GM18508 (cell line): Measurements from ENCODE around the gene RNU2-63P.
"Not testable (repeated sequence)": the region's sequence is repeated elsewhere in the genome, so short reads cannot be mapped to it uniquely, and the experiment has no call there.

Source experiments
- ATAC-seq: cut with Tn5 transposase; IDR thresholded peaks from one replicate; pipeline ENCODE4 v1.9.1; 2021; ENCODE audit warnings: moderate number of reproducible peaks; ENCODE audit not compliant: insufficient read depth, unreplicated experiment

RNU2-63P gene

DNA sequence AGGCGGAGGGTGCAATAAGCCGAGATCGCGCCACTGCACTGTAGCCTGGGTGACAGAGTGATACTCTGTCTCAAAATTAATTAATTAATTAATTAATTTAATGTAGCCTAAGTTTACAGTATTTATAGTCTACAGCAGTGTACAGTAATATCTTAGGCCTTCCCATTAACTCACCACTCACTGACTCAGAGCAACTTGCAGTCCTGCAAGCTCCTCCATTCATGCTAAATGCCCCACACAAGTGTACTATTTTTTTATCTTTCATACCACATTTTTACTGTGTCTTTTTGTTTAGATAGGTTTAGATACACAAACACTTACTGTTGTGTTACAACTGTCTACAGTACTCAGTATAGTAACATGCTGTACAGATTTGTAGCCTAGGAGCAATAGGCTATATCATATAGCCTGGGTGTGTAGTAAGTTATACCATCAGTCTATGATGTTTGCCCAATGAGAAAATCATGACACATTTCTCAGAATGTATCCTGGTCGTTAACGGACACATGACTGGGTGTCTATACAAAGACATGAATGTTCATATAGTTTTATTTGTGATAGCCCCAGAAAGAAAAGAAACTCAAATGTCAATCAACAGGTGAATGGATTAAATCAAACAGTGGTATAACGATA lies 15.8 kb upstream of the RNU2-63P start:
- no peak for ATAC-seq

DNA sequence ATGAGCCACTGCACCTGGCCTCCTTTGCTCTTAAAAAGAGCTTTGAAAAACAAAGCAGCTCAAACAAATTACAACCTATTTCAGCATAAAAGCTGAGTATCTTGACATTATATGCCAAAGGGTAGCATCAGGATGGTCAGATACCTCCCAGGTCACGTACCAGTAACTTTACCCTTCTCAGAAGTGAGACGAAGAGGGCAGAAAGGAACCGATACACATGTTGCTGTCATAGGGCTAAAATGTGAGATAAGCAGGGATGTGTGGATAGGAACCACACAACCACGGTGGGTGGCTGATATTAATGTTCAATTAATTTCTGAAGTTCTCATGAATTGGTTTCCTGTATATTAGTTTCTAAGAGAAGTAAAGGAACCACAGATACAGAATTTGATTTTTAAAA lies 12.6 kb upstream of the RNU2-63P start:
- no peak for ATAC-seq

DNA sequence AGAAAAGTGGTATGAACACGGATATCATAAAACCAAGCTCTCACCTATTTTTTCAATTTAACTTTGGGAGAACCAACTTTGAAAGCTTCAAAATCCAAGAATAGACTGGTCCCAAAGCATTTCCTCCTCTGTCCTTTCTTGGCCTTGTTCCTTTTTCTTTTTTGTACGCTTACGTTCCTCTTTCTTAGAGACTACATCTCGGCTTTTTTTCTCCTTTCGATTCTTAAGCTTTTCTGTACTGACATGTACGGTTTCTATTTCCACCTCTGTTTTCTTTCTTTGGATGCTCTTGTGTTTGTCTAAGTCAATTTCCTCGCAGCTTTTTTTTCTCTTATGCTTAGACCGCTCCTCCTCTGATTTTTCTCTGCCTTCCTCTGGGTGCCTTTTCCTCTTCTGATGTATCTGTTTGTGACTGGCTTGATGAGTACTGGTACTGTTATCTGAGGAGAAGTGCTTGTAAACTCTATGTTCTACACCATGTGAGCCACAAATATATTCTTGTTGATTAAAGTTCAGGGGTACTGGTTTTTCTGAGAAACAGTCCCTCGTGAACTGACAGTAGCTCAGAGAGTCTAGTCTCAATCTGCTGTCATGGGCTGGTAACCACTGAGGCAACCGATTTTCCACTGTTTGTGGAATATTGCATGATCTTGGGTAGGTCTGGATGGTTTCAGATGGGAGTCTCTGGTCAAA lies 11.5 kb upstream of the RNU2-63P start:
- ATAC-seq = no peak

DNA sequence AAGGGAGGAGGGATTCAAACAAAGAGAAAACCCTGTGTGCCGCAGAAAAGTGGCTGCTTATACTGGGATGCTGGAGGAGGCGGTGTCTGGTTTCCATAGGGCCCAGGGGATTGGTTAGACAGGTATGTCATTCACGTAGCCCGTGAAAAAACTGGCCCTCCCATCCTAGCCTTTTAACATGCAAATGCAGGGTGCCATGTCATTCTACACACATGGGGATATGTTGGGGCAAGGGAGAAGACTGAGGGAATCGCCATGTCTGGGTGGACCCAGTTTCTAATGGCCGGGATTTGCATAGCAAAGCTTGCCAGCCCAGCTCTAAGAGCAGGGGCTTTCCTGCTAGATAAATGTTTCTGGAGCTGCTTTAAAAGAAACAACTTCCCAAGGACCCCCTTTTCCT lies 8.2 kb upstream of the RNU2-63P start:
- ATAC-seq = no peak

DNA sequence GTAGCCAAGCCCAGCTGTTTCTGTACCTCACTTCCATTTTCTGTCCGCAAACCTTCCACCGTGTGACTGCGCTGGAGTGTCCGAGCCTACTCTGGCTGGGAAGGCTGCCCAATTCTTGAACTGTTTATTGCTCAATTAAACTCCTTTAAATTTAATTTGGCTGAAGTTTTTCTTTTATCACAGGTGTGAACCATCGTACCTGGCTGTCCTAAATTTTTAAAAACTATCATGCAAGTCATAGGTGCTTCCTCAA lies 6.2 kb upstream of the RNU2-63P start:
- no peak for ATAC-seq

DNA sequence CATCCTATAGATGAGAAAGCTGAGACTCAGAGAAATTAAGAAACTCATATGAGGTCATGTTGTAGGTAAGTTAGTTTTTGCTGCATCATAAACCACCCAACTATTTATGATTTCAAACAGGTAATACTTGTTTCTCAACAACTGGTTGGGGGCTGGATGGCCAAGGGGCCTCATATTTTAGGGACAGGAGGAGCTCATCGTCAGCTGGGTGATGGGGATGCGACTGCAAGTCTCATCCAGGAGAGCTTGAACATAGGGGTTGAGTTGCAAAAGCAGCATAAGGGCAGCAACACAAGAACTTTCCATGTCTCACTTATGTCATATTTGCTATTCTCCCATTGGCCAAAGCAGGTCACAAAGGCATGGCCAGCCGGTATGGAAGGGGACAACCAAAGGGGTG lies 3.6 kb upstream of the RNU2-63P start:
- ATAC-seq = no peak

DNA sequence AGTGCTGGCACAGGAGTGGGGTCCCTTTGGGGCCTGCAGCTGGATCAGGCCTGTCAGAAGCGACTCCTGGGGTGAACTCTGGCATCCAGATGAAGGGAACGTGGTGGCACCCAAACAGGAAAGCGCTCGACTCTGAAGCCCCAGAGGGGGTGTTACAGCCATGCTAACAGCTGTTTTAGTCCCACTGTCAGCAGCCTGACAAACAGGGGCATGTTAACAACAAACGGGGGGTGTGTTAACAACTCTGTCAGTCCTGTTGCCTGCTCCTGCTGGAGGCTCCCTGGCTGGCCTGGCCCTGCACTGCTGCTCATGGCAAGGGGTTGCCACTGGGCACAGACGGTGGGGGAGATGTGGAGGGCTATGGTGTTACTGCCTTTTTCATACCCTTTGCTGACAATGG lies 2.6 kb upstream of the RNU2-63P start:
- no peak for ATAC-seq

DNA sequence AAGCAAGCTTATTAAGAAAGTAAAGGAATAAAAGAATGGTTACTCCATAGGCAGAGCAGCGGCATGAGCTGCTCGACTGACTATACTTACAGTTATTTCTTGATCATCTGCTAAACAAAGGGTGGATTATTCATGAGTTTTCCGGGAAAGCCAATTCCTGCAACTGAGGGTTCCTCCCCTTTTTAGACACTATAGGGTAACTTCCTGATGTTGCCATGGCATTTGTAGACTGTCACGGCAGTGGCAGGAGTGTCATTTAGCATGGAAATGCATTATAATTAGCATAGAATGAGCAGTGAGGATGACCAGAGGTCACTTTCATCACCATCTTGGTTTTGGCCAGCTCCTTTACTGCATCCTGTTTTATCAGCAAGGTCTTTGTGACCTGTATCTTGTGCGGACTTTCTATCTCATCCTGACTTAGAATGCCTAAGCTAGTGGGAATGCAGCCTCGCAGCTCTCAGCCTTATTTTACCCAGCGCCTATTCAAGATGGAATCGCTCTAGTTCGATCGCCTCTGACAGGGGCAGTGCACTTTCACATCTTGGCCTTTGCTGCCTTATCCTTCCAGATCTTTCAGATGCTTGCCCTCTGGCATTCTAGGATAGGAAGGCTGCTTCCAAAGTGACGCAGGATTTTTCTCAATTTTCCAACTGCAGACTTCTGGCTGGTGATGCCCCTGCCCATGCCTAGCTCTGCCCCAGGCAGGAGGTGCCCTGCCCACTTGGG lies 1.9 kb upstream of the RNU2-63P start:
- not testable (repeated sequence) for ATAC-seq

DNA sequence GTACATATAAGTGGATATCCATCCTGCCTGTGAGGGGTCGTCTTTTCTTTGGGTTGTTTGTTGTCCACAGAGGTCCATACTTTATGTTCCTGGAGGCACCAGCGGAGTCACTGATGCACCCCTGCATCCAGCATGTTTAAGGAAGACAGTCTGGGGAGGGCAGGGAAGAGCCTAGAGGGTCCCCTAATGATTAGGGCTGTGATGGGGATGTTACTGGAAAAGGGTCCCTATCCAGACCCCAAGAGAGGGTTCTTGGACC lies 1.4 kb upstream of the RNU2-63P start:
- ATAC-seq = not testable (repeated sequence)

DNA sequence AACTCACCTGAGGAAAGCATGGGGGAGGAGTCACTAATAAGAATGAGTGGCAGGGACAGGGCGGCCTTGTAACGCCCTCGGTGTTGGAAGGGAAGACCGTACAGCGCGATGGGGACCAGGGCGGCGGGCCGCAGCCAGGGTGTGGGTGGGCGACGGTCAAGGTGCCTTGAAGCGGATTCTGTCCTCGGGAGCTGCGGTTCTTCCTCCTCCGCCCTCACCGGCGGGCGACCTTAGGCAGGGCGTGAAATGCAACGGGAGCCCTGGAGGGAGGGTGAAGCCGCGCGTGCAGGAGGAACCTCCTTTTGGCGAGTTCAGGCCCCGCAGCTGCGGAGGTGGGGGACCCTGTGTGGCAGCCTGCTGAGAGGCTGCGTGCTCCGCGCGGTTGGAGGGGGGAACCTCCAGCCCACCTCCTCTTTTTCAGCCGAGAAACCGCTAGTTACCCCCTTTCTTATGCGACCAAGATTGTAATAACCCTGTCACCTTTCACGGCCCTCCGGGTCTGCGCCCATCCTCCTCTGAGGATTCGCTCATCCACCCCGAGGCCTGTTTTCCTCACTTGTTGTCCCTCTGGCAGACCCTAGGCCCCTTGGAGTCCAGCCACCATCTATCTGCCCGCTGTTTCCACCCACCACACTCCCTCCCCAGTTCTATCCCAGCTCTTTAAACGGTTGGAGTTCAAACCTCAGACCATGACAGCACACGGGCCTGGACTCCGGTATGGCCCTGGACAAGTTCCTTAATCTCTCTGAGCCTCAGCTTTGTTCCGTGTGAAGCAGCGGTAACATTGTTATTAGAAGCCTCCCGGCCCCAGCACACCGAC lies 823 bp upstream of the RNU2-63P start:
- peak; percentile 43 for ATAC-seq

DNA sequence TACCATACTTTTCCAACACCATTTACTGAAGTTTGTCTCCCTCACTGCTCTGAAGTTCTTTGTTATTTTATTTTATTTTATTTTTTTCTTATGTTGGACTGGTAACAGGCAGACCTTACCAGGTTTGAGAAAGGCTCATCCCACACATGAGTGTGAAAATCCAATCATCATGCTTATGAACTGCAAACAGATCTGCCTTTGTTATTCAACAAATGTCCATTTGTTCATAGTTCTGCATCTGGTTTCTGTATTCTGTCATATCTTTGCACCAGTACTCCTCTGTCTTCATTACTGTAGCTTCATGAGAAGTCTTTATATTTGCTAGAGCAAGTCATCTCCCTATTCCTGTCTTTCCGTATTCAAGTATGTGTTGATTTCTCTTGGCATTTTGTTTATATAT lies 5.3 kb downstream of the RNU2-63P start:
- no peak for ATAC-seq

DNA sequence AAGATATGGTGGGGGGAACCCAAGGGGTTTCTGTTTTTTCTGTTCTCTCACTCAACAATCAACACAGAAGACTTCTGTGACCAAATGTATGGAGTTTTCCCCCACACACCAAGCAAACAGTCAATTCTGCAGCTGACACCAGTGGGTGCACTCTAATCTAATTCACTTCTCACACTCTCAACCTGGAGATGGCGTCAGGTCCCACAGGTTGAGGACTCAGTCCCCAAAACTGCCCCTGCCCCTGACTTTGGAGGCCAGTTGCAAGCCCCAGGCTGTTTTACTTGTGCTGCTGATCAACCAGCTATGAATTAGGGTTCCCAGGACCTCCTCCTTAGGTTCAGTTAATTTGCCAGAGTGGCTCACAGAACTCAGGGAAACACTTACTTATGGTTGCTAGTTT lies 6.2 kb downstream of the RNU2-63P start:
- no peak for ATAC-seq

DNA sequence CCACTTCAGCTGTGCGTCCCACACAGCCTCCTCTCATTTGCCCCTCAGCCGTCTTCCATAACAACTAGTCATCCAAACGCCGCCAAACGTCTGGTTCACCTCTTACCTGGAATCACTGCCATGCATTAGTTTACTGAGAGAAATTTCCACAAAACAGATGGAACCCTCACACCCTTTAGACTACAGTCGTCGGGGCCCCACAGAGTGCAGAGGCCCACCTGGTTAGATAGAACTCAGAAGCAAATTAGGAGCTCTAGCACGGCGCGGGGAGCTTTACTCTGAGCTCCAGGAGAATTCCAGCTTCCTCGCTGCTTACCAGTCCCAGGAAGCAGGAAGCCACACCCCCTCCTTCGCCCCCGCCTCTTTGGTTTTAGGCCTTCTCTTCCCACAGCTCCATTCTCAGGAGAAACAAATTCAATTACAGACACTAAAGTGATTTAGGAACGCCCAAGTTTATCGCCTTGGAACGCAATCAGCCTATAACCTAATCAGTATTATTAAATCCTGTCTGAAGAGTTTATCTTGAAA lies 9.4 kb downstream of the RNU2-63P start:
- no peak for ATAC-seq

DNA sequence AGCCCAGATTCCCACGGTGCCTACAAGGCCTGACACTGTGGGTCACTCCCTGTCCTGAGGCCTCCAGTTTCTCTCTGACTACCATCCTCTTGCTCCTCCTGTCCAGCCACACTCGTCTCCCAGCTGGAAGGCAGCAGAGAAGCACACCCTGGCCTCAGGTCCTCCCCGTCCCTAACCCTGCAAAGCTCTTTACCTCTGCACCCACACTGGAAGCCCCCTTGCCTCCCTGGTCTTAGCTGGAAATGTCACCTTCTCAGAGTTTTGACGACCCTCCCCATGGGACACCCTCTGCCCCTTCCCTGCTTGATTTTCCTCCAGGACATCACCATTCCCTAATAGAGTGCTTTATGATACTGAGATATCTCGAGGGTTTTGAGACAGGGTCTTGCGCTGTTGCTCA lies 10.6 kb downstream of the RNU2-63P start:
- no peak for ATAC-seq

DNA sequence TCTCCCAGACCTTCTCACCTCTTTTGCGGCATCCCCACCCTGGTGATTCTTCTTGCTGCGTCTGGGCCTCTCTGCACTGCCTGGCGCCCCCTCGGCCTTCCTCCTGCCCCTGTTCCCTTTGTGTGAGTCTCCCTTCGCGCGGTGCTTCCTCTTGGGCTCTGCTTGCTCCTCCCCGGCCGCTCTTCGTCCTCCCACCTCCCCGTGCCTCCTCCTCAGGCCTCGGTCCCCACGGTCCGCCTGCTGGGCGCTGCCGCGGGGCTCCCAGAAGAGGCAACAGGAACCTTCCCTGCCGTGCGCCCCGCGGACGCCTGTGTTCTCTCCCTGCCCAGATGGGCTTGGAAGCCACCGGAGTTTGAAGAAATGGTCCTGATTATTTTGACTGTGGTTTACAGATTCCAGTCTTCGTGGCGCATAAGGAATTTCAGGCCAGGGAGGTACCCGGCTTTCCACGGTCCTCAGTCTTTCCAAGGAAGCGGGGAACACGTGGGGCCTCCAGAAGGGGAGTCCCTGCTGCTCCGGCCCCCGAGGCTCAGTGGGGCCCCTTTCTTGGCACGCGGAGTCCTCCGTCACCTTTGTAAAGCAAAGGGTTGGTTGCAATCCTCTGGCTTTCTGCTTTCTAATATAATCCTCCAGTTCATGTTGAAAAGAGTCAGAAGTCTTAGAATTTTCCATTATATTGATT lies 13.1 kb downstream of the RNU2-63P start:
- ATAC-seq = no peak

DNA sequence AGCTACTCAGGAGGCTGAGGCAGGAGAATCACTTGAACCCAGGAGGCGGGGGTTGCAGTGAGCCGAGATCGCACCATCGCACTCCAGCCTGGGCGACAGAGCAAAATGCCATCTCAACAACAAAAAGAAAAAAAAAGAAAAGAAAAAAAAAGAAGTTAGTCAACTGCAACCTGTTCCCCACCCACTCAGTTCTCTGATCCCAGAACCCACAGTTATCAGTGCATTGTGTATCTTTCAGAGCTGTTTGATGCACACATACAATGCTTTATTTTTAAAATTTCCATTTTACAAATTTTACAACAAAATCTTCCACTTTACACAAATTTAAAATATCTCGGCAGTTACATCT lies 14.0 kb downstream of the RNU2-63P start:
- ATAC-seq = no peak

DNA sequence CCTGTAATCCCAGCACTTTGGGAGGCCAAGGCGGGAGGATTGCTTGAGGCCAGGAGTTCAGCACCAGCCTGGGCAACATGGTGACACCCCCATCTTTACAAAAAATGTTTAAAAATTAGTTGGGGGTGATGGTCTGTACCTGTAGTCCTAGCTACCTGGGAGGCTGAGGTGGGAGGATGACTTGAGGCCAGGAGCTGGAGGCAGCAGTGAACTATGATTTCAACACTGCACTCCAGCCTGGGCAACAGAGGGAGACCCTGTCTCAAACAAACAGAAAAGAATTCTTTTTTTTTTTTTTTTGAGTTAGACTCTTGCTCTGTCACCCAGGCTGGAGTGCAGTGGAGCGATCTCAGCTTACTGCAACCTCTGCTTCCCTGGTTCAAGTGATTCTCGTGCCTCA lies 15.9 kb downstream of the RNU2-63P start:
- ATAC-seq = not testable (repeated sequence)

DNA sequence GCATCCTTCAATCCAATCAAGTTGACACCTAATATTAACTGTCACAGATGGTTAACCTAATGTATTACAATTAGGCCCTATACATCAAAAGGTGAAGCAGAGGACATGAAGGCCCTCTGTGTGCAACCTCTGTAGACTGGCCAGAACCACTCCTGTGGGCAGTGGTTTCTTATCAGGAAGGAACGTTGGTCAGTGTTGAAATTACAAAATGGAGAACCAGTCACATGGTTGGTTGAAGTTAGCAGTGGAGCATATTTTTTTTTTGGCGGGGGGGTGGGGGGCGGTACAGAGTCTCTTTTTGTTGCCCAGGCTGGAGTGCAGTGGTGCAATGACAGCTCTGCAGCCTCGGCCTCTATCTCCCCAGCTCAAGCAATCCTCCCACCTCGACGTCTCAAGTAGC lies 19.8 kb downstream of the RNU2-63P start:
- ATAC-seq = no peak

DNA sequence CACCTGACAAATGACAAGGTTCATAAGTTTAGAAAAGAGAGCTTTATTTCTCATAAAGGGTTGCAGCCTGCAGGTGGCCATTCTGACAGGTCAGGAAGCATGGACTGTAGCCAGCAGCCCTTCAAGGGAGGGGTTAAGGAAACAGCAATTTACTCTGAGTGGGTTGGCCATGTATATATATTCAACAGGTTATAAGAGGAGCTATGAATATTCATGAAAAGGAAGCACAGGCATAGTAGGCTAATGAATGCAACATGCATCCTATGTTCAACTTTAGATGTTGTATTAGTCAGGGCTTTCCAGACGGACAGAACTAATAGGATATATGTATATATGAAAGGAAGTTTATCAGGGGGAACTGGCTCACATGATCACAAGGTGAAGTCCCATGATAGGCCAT lies 20.6 kb downstream of the RNU2-63P start:
- no peak for ATAC-seq

DNA sequence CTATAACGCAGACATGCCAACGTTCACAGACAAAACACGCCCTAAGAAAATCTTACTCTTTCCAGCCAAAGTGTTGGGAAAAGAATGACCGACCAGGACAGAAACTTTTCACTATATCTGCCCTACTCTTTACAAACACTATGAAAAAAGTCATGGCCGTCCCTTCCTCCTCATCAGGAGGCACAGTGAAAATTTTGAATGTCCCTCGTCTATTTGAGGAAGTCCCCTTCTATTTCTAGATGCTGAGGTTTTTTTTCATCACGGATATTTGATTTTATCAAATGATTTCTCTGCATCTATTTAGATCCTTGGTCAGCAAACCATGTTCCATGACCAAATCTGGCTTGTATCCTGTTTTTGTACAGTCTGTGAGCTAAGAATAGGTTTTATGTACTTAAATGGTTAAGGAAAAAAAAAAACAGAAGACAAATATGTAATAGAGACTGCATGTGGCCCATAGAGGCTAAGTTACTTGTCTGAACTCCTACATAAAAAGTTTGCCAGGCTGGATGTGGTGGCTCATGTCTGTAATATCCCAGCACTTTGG lies 22.0 kb downstream of the RNU2-63P start:
- not testable (repeated sequence) for ATAC-seq
